HG02610 (cell line): ENCODE measurements around the gene POU4F2.
"Not testable (repeated sequence)": the region's sequence is repeated elsewhere in the genome, so short reads cannot be mapped to it uniquely, and the experiment has no call there.

Experiments used
- ATAC-seq: cut with Tn5 transposase; IDR thresholded peaks from one replicate; pipeline ENCODE4 v1.9.1; 2021; ENCODE audit warnings: mild to moderate bottlenecking, moderate library complexity; ENCODE audit not compliant: unreplicated experiment

The POU4F2 gene

DNA sequence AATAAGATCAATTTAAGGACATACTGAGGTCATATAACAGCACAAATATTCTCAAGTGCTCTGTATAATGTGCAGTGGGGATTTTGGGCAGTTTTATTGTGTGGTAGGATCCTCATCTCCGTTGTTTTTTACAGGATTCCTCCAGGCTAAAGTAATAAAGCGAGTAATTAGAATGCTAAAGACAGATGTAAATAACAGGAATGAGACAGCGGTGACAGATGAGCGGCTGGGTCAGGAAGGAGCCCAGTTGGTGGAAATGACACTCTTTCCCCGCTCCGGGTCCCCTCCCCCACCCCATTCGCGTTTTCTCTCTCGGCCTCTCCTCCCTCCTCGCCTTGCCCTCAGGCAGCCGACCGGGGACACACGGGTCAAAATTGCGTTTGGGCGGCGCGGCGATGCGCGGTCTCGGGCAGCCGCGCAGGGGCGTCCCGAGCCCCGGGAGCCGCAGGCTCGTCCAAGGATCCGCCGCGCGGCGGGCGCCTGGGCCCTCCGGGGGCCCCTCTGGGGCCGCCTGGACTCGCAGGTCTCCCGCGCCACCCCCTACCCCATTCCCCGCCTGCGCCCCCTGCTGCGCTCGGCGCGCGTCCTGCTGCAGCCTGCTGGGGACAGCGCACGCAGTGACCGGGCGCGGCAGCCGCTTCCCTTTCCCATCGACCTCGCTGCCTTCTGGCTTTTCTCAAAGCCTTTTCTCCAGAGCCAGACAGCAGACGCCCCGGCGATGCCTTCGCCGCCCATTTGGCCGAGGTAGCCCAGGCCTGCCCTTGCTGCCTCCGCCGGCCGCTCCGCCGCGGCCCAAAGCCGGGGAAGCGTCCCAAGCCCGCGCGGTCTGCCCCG, 16.2 kb downstream of the POU4F2 start:
- ATAC-seq: no peak

DNA sequence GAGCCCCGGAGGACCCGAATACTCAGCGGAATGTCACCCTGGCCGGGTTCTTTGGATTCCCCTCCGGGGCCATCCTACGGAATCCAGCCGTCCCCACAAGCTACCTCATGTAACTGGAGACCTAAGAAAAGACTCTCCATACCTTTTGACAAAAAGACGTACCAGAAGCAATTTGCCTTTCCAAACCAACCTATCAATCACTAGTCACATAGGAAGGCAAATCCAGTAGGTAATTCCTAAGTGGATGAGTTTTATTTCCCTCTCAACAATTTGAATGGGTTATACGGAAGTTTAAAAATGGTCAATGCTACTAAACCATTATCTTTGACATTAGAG, 16.8 kb downstream of the POU4F2 start:
- ATAC-seq: no peak

DNA sequence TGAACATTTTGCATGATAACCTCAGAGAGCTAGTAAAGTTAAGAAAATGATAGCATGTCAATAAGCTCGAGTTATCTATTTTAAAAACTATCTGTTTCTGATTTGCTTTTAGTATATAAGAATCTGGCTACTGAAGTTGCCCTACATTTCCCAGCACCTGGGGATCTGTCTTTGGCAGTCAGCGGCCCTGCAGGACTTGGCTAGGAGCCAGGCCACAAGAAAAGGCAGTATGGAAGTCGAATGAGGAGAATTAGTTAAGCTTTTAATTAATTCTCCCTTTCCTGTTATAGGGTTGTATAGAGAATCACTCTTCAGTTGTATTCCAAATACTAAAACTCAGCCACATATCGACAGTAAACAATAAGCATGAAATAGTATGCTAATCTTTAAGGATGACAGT, 22.7 kb downstream of the POU4F2 start:
- ATAC-seq: no peak

DNA sequence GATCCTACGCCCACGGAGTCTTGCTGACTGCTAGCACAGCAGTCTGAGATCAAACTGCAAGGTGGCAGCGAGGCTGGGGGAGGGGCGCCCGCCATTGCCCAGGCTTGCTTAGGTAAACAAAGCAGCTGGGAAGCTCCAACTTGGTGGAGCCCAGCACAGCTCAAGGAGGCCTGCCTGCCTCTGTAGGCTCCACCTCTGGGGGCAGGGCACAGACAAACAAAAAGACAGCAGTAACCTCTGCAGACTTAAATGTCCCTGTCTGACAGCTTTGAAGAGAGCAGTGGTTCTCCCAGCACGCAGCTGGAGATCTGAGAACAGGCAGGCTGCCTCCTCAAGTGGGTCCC, 25.2 kb downstream of the POU4F2 start:
- ATAC-seq: not testable (repeated sequence)

DNA sequence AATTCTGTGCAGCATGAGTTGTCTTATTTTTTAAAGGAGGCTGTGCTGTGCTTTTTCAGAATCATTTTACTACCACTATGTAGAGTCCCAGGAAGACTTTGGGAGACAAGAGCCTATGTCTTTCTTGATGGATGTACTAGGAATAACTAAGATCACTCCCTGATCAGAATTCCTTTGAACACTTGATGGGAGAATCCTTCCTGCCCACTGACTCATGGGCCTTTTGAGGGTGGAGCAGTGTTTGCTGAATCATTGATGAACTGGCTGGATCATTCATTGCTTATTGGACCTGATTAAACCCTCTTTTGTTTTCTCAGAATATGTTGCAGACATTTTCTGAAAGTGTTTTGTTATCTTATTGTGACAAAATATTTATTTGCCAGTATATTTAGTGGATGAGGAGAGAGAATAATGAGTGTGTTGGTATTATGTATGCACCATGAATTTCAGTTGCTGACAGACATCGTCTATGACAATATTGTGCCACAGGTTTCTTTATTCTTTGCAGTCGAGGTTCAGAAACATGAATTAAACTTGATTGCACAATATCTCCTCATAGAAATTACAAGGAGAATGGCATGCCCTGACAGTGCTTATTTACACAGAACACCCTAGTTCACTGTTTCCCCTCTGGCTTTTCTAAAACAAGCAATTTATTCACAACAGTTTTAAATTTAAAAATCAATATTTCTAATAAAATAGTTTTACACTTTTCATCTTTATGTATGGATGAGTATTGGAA, 36.3 kb downstream of the POU4F2 start:
- ATAC-seq: no peak
